H9 (cell line): ENCODE measurements around the gene KAZN. TPM values are rescaled to one million over a fixed set of nuclear protein-coding genes. Genes with fewer than 3 reads are reported as not detected.

Experiments used
- DNase-seq: peaks from one replicate; pipeline ENCODE4 v3.0.0-alpha.2; 2017
- H2AFZ ChIP-seq: one replicate; pipeline ENCODE4 v1.6.1; 2013; ENCODE audit warnings: mild to moderate bottlenecking, low read length, control low read depth, moderate library complexity
- H2AK5ac ChIP-seq: 2 replicates; pipeline ENCODE4 v1.6.1; 2013; ENCODE audit warnings: low read length, control low read depth, mixed read lengths; ENCODE audit not compliant: insufficient read length
- H2BK120ac ChIP-seq: one replicate; pipeline ENCODE4 v1.6.1; 2013; ENCODE audit warnings: low read depth, mild to moderate bottlenecking, low read length, control low read depth, inconsistent platforms; ENCODE audit not compliant: poor library complexity, severe bottlenecking
- H2BK12ac ChIP-seq: 2 replicates; pipeline ENCODE4 v1.6.1; 2013; ENCODE audit warnings: low read length, control low read depth, mixed read lengths, low read depth; ENCODE audit not compliant: insufficient read length
- H2BK15ac ChIP-seq: 2 replicates; pipeline ENCODE4 v1.6.1; 2013; ENCODE audit warnings: low read depth, low read length, control low read depth
- H2BK20ac ChIP-seq: one replicate; pipeline ENCODE4 v1.6.1; 2013; ENCODE audit warnings: low read depth, mild to moderate bottlenecking, low read length, control low read depth, inconsistent platforms; ENCODE audit not compliant: poor library complexity, severe bottlenecking
- H2BK5ac ChIP-seq: 2 replicates; pipeline ENCODE4 v1.6.1; 2013; ENCODE audit warnings: low read length, control low read depth, mixed read lengths; ENCODE audit not compliant: insufficient read length
- H3K14ac ChIP-seq: 2 replicates; pipeline ENCODE4 v1.6.1; 2013; ENCODE audit warnings: low read length, control low read depth; ENCODE audit not compliant: insufficient read depth
- H3K18ac ChIP-seq: 2 replicates; pipeline ENCODE4 v1.6.1; 2013; ENCODE audit warnings: low read depth, mild to moderate bottlenecking, mixed read lengths, low read length, control low read depth; ENCODE audit not compliant: insufficient read length
- H3K23ac ChIP-seq: 2 replicates; pipeline ENCODE4 v1.6.1; 2013; ENCODE audit warnings: low read length, control low read depth, mixed read lengths, low read depth; ENCODE audit not compliant: insufficient read length
- H3K23me2 ChIP-seq: 2 replicates; pipeline ENCODE4 v1.6.1; 2013; ENCODE audit warnings: low read depth, mild to moderate bottlenecking, mixed read lengths, low read length, control low read depth; ENCODE audit not compliant: insufficient read length, poor library complexity, severe bottlenecking
- H3K27ac ChIP-seq: 2 replicates; pipeline ENCODE4 v1.5.1; 2013; ENCODE audit warnings: low read length, control low read depth, mixed read lengths, low read depth; ENCODE audit not compliant: insufficient read length
- H3K27me3 ChIP-seq: 2 replicates; pipeline ENCODE4 v1.6.1; 2013; ENCODE audit warnings: low read length, control low read depth, inconsistent platforms; ENCODE audit not compliant: insufficient read depth
- H3K4ac ChIP-seq: 2 replicates; pipeline ENCODE4 v1.6.1; 2013; ENCODE audit warnings: low read depth, mild to moderate bottlenecking, control low read depth, inconsistent platforms, low read length, moderate library complexity
- H3K4me1 ChIP-seq: 2 replicates; pipeline ENCODE4 v1.6.1; 2013; ENCODE audit warnings: low read length, control low read depth, inconsistent platforms; ENCODE audit not compliant: insufficient read depth
- H3K4me2 ChIP-seq: 2 replicates; pipeline ENCODE4 v1.6.1; 2013; ENCODE audit warnings: low read length, control low read depth, mixed read lengths; ENCODE audit not compliant: insufficient read length, insufficient read depth
- H3K56ac ChIP-seq: 2 replicates; pipeline ENCODE4 v1.6.1; 2013; ENCODE audit warnings: low read depth, mild to moderate bottlenecking, mixed read lengths, low read length, control low read depth; ENCODE audit not compliant: insufficient read length
- H3K79me1 ChIP-seq: 2 replicates; pipeline ENCODE4 v1.6.1; 2013; ENCODE audit warnings: low read depth, mild to moderate bottlenecking, moderate library complexity, low read length, control low read depth, inconsistent platforms; ENCODE audit not compliant: insufficient read depth, poor library complexity, severe bottlenecking
- H3K79me2 ChIP-seq: 2 replicates; pipeline ENCODE4 v1.6.1; 2013; ENCODE audit warnings: low read length, control low read depth, inconsistent platforms; ENCODE audit not compliant: insufficient read depth
- H3K9ac ChIP-seq: 2 replicates; pipeline ENCODE4 v1.6.1; 2013; ENCODE audit warnings: low read length, control low read depth, mixed read lengths; ENCODE audit not compliant: insufficient read length; ENCODE audit errors: extremely low read depth
- H3K9me3 ChIP-seq: one replicate; pipeline ENCODE4 v1.6.1; 2013; ENCODE audit warnings: low read depth, low read length, inconsistent platforms; ENCODE audit not compliant: control insufficient read depth
- H3T11ph ChIP-seq: one replicate; pipeline ENCODE4 v1.6.1; 2013; ENCODE audit warnings: mild to moderate bottlenecking, low read length, control low read depth, inconsistent platforms
- H4K20me1 ChIP-seq: one replicate; pipeline ENCODE4 v1.6.1; 2013; ENCODE audit not compliant: control insufficient read depth, insufficient read length, insufficient read depth
- H4K5ac ChIP-seq: 2 replicates; pipeline ENCODE4 v1.6.1; 2013; ENCODE audit warnings: low read depth, mild to moderate bottlenecking, mixed read lengths, low read length, control low read depth; ENCODE audit not compliant: insufficient read length
- H4K8ac ChIP-seq: replicated peaks from 2 replicates; pipeline ENCODE4 v1.6.1; 2013; ENCODE audit warnings: low read length, control low read depth, mixed read lengths, low read depth; ENCODE audit not compliant: insufficient read length
- H4K91ac ChIP-seq: 2 replicates; pipeline ENCODE4 v1.6.1; 2013; ENCODE audit warnings: low read depth, mild to moderate bottlenecking, moderate library complexity, mixed read lengths, low read length, control low read depth; ENCODE audit not compliant: insufficient read length
- H3K27ac Mint-ChIP-seq, 3 experiments: 2 replicates in 2 of 3; 3 replicates in 1 of 3; pipeline ENCODE4 v1.8.0; 2020 to 2021; ENCODE audit warnings: mixed read lengths in 3 of 3, mild to moderate bottlenecking in 1 of 3, moderate library complexity in 1 of 3
- H3K27me3 Mint-ChIP-seq: 2 replicates; pipeline ENCODE4 v1.8.0; 2021; ENCODE audit warnings: low read depth, mild to moderate bottlenecking, moderate library complexity, mixed read lengths
- H3K36me3 Mint-ChIP-seq, 3 experiments: 2 replicates in 2 of 3; 3 replicates in 1 of 3; pipeline ENCODE4 v1.8.0; 2020 to 2021; ENCODE audit warnings: low read depth in 3 of 3, mixed read lengths in 3 of 3; ENCODE audit not compliant: insufficient read depth in 1 of 3
- H3K4me1 Mint-ChIP-seq, 2 experiments: 2 replicates each; pipeline ENCODE4 v1.8.0; 2020; ENCODE audit warnings: mixed read lengths in 2 of 2
- H3K4me3 Mint-ChIP-seq, 2 experiments: 2 replicates in 1 of 2; 3 replicates in 1 of 2; pipeline ENCODE4 v1.8.0; 2020 to 2021; ENCODE audit warnings: mild to moderate bottlenecking in 2 of 2, mixed read lengths in 2 of 2, moderate library complexity in 1 of 2
- H3K9me3 Mint-ChIP-seq, 2 experiments: 2 replicates in 1 of 2; 3 replicates in 1 of 2; pipeline ENCODE4 v1.8.0; 2020; ENCODE audit warnings: mild to moderate bottlenecking in 2 of 2, mixed read lengths in 2 of 2, moderate library complexity in 1 of 2
- CTCF ChIP-seq: fragments of 200-600 bp; sonication (generic); conservative IDR thresholded peaks from 3 replicates; pipeline ENCODE4 v1.8.0; 2021; ENCODE audit warnings: antibody characterized with exemption, mild to moderate bottlenecking
- WGBS: extraction: QIAGEN DNeasy Blood & Tissue Kit; methylation state at CpG from one replicate; pipeline ENCODE4 v1.1.7; 2013; ENCODE audit warnings: missing lambda C conversion rate, low lambda C conversion rate, mixed read lengths; ENCODE audit not compliant: insufficient read length; ENCODE audit errors: extremely low coverage; 5-methylcytosine and 5-hydroxymethylcytosine counted together
- total RNA-seq: library from RNA; stranded (reverse); gene quantifications from 2 replicates; pipeline ENCODE4 v1.2.1, GENCODE V29; 2021

The KAZN gene
- total RNA-seq, 1 experiment from 2014 or later = 7.6 TPM

- Histone ChIP-seq H3T11ph (no peak overlapping the region), H3K18ac (no peak overlapping the region), H3K9me3 (no peaks in the 10 kb centered on the region), H3K79me2 (no peaks in the 10 kb centered on the region), H3K4ac (no peak overlapping the region), H3K9ac (no peak overlapping the region), H3K27me3 (no peaks in the 10 kb centered on the region), H3K14ac (no peak overlapping the region), H2AFZ (no peak overlapping the region), H3K23me2 (no peaks in the 10 kb centered on the region), H4K20me1 (no peaks in the 10 kb centered on the region), H3K56ac (no peak overlapping the region), H4K8ac (no peak overlapping the region), H3K4me2 (no peak overlapping the region), H3K4me1 (no peaks in the 10 kb centered on the region), H2BK20ac (no peak overlapping the region), H3K79me1 (no peaks in the 10 kb centered on the region), H3K23ac (no peak overlapping the region), H4K5ac (no peak overlapping the region), H4K91ac (no peak overlapping the region), H2BK12ac (no peak overlapping the region), H2BK15ac (no peak overlapping the region), H3K27ac (no peak overlapping the region), H2BK5ac (no peak overlapping the region), H2AK5ac (no peak overlapping the region), H2BK120ac (no peak overlapping the region)
- H3K9me3 Mint-ChIP-seq = no peaks in the 10 kb centered on the region
- H3K27me3 Mint-ChIP-seq = peaks cover 6% of the 10 kb centered on the region
- no peaks in the 10 kb centered on the region for H3K36me3 Mint-ChIP-seq
- no peak for DNase-seq
- no peak for TF ChIP-seq CTCF
- H3K4me1 Mint-ChIP-seq = peaks cover under 1 to 9% of the 10 kb centered on the region in 2 experiments
- H3K27ac Mint-ChIP-seq = no peak overlapping the region
- no peak overlapping the region for H3K4me3 Mint-ChIP-seq
- no CpG with 5 or more reads among the region's 7 CpGs for WGBS
Measured at GRCh38 chr1:14934867-14935266, 336.4 kb downstream of the KAZN start.
